GM19240 (cell line): ENCODE measurements around the gene MAEA.
A peak's percentile ranks its signal among the peaks of the same experiment; 100 is the strongest.
"Not testable (repeated sequence)": the region's sequence is repeated elsewhere in the genome, so short reads cannot be mapped to it uniquely, and the experiment has no call there.

Experiments used
- DNase-seq: peaks from one replicate; pipeline ENCODE4 v3.0.0; 2011; ENCODE audit warnings: low spot score; ENCODE audit not compliant: insufficient read length

Gene MAEA

GRCh38 chr4:1333256-1333655, 43.6 kb downstream of the MAEA start:
- no peak for DNase-seq

DNA sequence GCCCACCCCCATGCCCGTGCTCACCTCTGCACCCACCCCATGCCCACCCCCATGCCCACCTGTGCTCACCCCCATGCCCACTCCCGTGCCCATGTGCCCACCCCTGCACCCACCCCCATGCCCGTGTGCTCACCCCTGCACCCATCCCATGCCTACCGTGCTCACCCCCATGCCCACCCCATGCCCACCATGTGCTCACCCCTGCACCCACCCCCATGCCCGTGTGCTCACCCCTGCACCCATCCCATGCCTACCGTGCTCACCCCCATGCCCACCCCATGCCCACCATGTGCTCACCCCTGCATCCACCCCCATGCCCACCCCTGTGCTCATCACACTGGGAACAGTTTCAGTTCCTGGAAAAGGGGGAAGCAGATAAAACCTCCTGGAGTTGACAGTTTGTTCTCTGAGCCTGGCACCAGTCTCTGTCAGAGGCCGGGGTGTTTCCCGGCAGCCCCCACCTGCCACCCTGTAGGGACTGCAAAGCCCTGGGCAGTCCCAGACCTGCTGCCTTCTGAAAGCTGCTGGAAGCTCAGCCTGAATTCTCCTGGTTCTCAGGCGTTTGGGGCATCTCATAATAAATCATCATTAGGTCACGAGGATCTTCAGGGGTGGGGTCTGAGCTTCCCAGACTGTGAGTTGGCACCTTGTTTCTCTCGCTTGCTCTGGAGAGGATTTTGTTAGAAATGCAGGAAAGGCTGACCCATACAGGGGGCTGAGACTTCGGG, 44.3 kb downstream of the MAEA start:
- not testable (repeated sequence) for DNase-seq

- DNase-seq = no peak
Measured at GRCh38 chr4:1334579-1334895, 44.8 kb downstream of the MAEA start.

GRCh38 chr4:1335193-1335883, 45.6 kb downstream of the MAEA start:
- DNase-seq = not testable (repeated sequence)

- no peak for DNase-seq
Measured at GRCh38 chr4:1336088-1336491, 46.4 kb downstream of the MAEA start.

DNA sequence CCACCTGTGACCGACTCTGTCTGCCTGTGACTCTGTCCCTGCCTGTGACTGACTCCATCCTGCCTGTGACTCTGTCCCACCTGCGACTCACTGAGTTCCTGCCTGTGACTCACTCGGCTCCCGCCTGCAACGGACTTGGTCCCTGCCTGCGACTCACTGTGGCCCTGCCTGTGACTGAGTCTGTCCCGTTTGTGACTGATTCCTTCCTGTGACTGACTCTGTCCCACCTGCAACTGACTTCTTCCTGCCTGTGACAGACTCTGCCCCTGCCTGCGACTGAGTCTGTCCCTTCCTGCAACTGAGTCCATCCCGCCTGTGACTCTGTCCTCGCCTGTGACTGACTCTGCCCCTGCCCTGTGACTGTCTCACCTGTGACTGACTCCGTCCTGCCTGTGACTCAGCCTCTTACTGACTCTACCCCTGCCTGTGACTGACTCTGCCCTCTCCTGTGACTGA, 47.7 kb downstream of the MAEA start:
- DNase-seq = no peak

DNA sequence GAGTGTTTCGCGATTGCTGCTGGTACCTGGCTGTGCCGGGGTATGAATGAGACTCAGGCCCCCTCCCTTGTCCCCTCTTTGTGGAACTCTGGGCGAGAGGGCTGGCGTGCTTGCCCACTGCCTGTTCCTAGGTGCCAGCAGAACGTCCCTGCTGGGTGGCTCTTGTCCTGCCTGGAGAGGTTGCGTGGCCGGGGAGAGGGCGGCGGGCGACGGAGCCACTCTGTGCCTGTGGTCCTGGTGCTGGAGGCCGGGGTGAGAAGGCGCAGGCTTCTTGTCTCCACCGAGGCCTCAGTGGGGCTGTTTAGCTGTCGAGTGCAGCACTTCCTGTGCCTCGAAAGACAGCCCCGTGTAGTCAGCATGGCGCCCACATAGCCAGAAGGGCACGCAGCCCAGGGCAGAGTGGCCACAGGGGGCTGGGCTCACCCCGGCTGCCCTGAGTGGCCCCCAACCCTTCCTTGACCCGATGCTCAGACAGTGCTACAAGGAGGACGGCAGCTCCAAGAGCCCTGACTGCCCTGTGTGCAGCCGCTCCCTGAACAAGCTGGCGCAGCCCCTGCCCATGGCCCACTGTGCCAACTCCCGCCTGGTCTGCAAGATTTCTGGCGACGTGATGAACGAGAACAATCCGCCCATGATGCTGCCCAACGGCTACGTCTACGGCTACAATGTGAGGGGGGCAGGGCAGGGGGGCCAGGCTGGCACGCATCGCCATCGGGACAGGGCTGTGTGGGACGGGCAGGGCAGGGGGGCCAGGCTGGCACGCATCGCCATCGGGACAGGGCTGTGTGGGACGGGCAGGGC, 48.5 kb downstream of the MAEA start:
- DNase-seq = no peak

GRCh38 chr4:1338752-1339414, 49.2 kb downstream of the MAEA start:
- no peak for DNase-seq

- DNase-seq = no peak
Measured at GRCh38 chr4:1339489-1339888, 49.8 kb downstream of the MAEA start.

DNA sequence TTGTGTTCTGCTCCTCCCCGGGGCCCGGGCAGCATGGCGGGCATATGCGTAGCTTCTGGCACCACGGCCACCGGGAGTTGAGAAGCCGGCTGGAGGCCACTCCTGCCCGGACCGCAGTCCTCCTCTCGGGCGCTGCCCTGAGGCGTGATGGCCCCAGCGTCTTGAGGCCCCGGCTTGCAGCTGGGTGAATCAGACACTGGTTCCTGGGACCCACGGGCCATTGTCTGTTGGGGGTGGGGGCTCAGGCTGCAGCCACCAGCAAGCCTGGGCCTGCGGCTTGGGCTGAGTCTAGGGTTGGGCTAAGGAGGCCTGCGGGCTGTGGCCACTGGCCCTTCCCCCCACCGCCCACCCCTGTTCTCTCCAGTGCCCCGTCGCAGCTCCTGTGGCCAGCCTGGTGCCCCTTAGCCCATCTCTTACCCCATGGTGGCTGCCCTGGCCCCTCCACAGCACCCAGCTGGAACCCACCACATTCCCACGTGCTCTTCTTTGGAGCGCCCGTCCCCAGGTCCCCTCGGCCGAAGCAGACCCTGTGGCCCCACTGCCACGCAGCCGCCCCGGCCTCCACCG, 50.6 kb downstream of the MAEA start:
- DNase-seq = no peak

DNA sequence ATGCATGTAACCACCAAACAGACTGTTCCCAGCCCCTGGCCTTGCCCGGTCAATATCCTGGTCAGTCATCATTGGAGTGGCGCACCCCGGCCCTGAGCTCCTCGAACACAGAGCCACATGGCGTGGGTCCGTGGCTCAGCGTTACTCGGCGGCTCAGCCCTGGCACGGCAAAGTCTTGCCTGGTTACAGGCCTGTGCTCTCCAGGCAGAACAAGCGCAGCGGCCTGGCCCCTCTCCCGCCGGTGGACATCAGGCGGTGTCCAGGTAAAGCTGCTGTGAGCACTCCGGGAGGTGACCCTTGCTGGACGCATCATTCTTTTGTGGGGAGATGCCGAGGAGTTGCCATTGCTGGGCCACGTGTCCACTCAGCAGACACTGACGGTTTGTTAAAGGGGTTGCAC, 51.2 kb downstream of the MAEA start:
- no peak for DNase-seq

- DNase-seq = no peak
Measured at GRCh38 chr4:1342003-1342402, 52.3 kb downstream of the MAEA start.

DNA sequence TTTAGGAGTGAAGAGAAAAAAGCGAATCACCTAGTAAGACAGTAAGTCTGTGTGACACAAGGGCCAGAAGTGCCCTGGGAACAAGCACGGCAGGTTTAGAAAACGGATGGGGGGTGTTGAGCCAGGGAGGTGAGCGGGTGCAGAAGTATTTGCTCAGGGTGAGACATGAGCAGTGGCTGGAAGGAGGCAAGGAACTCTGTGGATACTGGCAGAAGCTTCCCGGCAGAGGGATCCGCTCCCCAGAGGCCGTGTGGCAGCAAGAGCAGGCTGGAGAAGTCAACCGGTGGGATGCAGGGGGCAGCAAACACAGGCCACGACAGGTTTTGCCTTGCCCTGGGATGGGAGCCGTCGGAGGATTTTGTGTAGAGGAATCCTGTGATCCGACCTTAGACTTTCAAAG, 55.0 kb downstream of the MAEA start:
- DNase-seq = no peak

DNA sequence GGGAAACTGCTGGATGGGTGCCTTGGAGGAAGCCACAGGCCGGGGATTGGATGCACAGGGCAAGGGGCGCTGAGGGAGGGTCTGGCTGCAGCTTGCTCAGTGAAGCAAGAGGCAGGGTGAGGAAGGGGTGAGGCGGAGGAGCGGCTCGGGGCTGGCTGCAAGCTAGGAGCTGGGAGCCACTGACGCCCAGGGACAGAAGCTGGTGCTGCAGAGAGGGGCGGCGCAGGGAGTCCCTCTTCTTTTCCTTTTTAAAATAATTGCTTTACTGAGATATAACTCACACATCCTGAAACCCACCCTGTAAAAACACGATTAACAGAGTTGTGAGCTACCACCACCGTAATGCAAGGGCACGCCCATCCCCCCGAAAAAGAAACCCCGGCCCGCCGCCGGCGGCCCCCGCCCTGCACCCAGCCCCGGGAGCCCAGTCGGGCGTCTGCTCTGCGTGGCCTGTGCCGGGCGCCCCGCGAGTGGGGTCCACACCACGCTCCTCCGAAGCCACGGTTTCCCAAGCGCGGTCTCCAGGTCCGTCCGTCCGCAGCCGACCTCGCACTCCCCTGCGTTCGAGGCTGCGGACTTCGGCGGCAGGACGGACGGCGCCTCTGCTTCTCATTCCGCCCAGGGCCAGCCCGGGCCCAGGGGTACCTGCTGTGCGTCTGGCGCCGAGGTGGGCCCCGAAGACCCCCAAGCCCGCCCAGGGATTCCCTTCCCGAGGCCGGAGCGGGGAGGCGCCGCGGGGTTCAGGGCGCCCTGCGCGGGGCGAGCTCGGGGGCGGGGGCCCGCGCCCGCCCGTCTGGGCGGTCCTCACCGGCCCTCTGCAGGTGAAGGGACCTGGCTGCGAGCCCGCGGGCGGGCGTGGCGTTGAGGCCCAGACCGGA, 56.5 kb downstream of the MAEA start:
- DNase-seq = peak; percentile 32

GRCh38 chr4:1346781-1347409, 57.2 kb downstream of the MAEA start, which contains the start of gene UVSSA:
UVSSA (plus strand) TSS chr4:1347208; CDS start chr4:1348092, 884 bp downstream.
- DNase-seq = peak; percentile 100

DNA sequence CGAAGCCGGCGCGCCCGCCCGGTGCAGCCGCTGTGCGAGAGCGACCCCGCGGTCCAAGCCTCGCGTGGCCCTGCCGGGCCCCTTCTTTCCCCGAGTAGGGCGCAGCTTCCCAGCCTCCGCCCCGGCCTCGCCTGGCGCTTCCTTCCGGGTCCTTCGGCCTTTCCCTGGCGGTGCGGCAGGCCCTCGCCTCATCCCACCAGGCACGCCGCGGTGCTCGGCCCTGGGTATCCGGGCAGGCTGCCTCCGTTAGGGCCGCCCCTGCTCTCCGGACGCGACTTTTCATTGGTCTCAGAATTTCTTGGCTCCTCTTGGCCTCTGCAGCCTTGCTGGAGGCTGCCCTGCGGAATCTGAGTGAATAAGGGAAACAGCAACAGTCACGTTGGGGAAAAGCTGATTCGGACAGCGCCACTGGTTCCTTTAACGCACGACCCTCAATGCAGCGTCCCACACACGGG, 57.7 kb downstream of the MAEA start:
- DNase-seq = peak; percentile 84

DNA sequence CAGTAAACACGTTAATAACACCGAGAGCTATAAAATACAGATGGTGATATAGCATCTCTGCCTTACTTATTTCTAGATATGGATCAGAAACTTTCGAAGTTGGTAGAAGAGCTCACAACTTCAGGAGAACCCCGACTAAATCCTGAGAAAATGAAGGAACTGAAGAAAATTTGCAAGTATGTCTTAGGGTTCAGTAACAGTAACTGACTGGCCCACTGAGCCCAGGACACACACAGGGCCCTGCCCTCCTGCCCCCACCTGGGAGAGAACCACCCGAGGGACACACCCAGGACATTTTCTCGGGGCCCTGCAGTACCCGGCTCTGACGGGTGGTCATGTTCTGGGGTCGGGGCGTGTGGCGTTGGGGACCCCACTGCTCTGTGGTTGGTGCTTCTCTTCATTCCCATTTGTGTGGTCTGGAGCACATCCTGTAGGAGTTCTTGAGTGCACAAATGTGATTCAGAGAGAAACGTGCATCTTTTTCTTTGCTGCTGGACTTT, 58.4 kb downstream of the MAEA start:
- DNase-seq = no peak

GRCh38 chr4:1348746-1349145, 59.1 kb downstream of the MAEA start:
- DNase-seq = no peak

GRCh38 chr4:1349359-1350168, 59.9 kb downstream of the MAEA start:
- DNase-seq = no peak
